GM23338 (cell line): Measurements from ENCODE around the gene TMEM9.
"Not testable (repeated sequence)": the region's sequence is repeated elsewhere in the genome, so short reads cannot be mapped to it uniquely, and the experiment has no call there.

ENCODE experiments used
- CREB1 ChIP-seq: fragments of 250-450 bp; sonication (Bioruptor Pico); IDR thresholded peaks from 2 replicates; pipeline ENCODE4 v1.5.0; 2020; ENCODE audit warnings: low read depth, mild to moderate bottlenecking, moderate library complexity
- CTCF ChIP-seq, 2 experiments: fragments of 200-600 bp in 1 of 2; sonication (generic) in 1 of 2; conservative IDR thresholded peaks; 2 replicates each; pipeline versions ENCODE4 v1.5.1 to v1.6.1; 2016 to 2017; ENCODE audit warnings: antibody characterized with exemption in 2 of 2, low read depth in 2 of 2, mild to moderate bottlenecking in 2 of 2, moderate library complexity in 1 of 2
- EZH2 ChIP-seq: fragments of 200-600 bp; sonication (generic); IDR thresholded peaks from one replicate; pipeline ENCODE4 v1.8.0; 2017; ENCODE audit warnings: antibody characterized with exemption, mild to moderate bottlenecking, low read depth; ENCODE audit not compliant: unreplicated experiment
- POLR2AphosphoS5 ChIP-seq: IDR thresholded peaks from 2 replicates; pipeline ENCODE4 v1.6.1; 2016; ENCODE audit warnings: antibody characterized with exemption, low read depth
- STAT1 ChIP-seq: IDR thresholded peaks from one replicate; pipeline ENCODE4 v1.6.1; 2016; ENCODE audit warnings: antibody characterized with exemption; ENCODE audit not compliant: unreplicated experiment
- ZNF114 ChIP-seq: fragments of 250-450 bp; sonication (Bioruptor Pico); IDR thresholded peaks from 2 replicates; pipeline ENCODE4 v1.5.0; 2020; ENCODE audit warnings: mild to moderate bottlenecking, moderate library complexity

- TF ChIP-seq CTCF (conservative IDR thresholded peaks at IDR 0.05; ENCODE audit: low read depth in 2 of 2); CREB1 (CRISPR knock-in tag); EZH2; STAT1; POLR2AphosphoS5; ZNF114 (CRISPR knock-in tag): not testable (repeated sequence)
These were observed 8.8 kb upstream of the TMEM9 start for GRCh38 chr1:201163036-201163435.
